HL-60 (cell line): Measurements from ENCODE around the gene RASSF1.

Experiments used
- DNase-seq, 2 experiments: peaks; one replicate each; pipeline ENCODE4 v3.0.0-alpha.2; 2010 to 2020; ENCODE audit warnings: low read depth in 1 of 2, low spot score in 1 of 2
- H3K27ac ChIP-seq: fragments of 250-450 bp; sonication (Bioruptor Pico); replicated peaks from 2 replicates; pipeline ENCODE4 v1.5.1; 2020; ENCODE audit warnings: mild to moderate bottlenecking, moderate library complexity
- H3K27me3 ChIP-seq: fragments of 250-450 bp; sonication (Bioruptor Pico); 2 replicates; pipeline ENCODE4 v1.5.1; 2021; ENCODE audit warnings: mild to moderate bottlenecking, moderate library complexity; ENCODE audit not compliant: insufficient read depth, poor library complexity, severe bottlenecking
- H3K4me3 ChIP-seq: replicated peaks from 2 replicates; pipeline ENCODE4 v1.5.1; 2011; ENCODE audit warnings: mild to moderate bottlenecking, control low read depth, low read length; ENCODE audit not compliant: insufficient read depth
- CTCF ChIP-seq: IDR thresholded peaks from one replicate; pipeline ENCODE4 v1.5.1; 2011; ENCODE audit warnings: low read length, control low read depth, inconsistent platforms; ENCODE audit not compliant: insufficient read depth
- GABPA ChIP-seq: IDR thresholded peaks from 2 replicates; pipeline ENCODE4 v1.6.1; 2012; ENCODE audit warnings: low read depth
- POLR2AphosphoS5 ChIP-seq: IDR thresholded peaks from 2 replicates; pipeline ENCODE4 v1.6.1; 2012; ENCODE audit warnings: low read depth
- REST ChIP-seq: IDR thresholded peaks from 2 replicates; pipeline ENCODE4 v1.6.1; 2012; ENCODE audit warnings: low read depth; ENCODE audit not compliant: insufficient replicate concordance
- SPI1 ChIP-seq: IDR thresholded peaks from 2 replicates; pipeline ENCODE4 v1.6.1; 2012; ENCODE audit warnings: low read depth, mild to moderate bottlenecking, borderline replicate concordance

Gene RASSF1

GRCh38 chr3:50388016-50388719, 47.5 kb upstream of the RASSF1 start:
- H3K27ac ChIP-seq, result no peak overlapping the region
- peak; percentile 14 for TF ChIP-seq CTCF
- no peak for TF ChIP-seq POLR2AphosphoS5
- DNase-seq, result peak in 1 of 2 experiments; percentile 8

GRCh38 chr3:50385754-50386153, 45.1 kb upstream of the RASSF1 start:
- TF ChIP-seq REST (no peak), SPI1 (no peak), CTCF (no peak), GABPA (no peak), POLR2AphosphoS5 (no peak)
- peaks cover 3% of the 10 kb centered on the region for H3K27me3 ChIP-seq
- no peak overlapping the region for H3K4me3 ChIP-seq
- H3K27ac ChIP-seq, result no peak overlapping the region
- DNase-seq, result no peak

More at GRCh38 chr3:50388016-50388719, 47.5 kb upstream of the RASSF1 start:
- Histone ChIP-seq H3K4me3 (no peak overlapping the region), H3K27me3 (peaks cover 3% of the 10 kb centered on the region)

GRCh38 chr3:50383750-50384149, 43.1 kb upstream of the RASSF1 start:
- DNase-seq, result no peak
- Histone ChIP-seq H3K27me3 (peaks cover 3% of the 10 kb centered on the region), H3K4me3 (no peak overlapping the region), H3K27ac (no peak overlapping the region)
- TF ChIP-seq POLR2AphosphoS5 (no peak), SPI1 (no peak)

GRCh38 chr3:50382722-50383121, 42.1 kb upstream of the RASSF1 start:
- no peak for DNase-seq
- Histone ChIP-seq H3K4me3 (no peak overlapping the region), H3K27me3 (peaks cover 3% of the 10 kb centered on the region), H3K27ac (no peak overlapping the region)
- no peak for TF ChIP-seq CTCF
- no peak for TF ChIP-seq POLR2AphosphoS5
- TF ChIP-seq GABPA, result no peak

GRCh38 chr3:50381383-50381782, 40.7 kb upstream of the RASSF1 start:
- H3K27me3 ChIP-seq, result peaks cover 3% of the 10 kb centered on the region
- no peak overlapping the region for H3K4me3 ChIP-seq
- H3K27ac ChIP-seq, result no peak overlapping the region
- DNase-seq, result no peak
- no peak for TF ChIP-seq CTCF
- TF ChIP-seq POLR2AphosphoS5, result no peak
- TF ChIP-seq SPI1, result no peak
